Measurements from ENCODE around the gene GPR135.

Gene GPR135

DNA sequence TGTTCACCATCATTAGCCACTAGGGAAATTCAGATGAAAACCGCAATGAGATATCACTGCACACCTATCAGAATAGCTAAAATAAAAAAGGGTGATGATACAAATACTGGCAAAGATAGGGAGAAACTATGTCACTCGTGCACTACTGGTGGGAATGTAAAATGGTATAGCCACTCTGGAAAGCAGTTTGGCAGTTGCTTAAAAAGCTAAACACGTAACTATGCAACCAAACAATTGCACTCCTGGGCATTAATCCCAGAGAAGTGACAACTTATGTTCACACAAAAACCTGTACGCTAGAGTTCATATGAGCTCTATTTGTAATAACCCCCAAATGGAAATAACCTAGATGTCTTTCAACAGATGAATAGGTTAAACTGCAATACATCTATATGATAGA lies 35.4 kb downstream of the GPR135 start:
- no peak for DNase-seq
- in situ Hi-C loops (cut with HindIII; ENCODE audit: low pct_ligation_motif_present, low pct_unique_long_range_greater_than_20kb, low sequenced_read_pairs) = loop anchor here (25.0 kb wide), 1 partner anchor 292 kb away; no protein-coding TSS in a partner anchor

DNA sequence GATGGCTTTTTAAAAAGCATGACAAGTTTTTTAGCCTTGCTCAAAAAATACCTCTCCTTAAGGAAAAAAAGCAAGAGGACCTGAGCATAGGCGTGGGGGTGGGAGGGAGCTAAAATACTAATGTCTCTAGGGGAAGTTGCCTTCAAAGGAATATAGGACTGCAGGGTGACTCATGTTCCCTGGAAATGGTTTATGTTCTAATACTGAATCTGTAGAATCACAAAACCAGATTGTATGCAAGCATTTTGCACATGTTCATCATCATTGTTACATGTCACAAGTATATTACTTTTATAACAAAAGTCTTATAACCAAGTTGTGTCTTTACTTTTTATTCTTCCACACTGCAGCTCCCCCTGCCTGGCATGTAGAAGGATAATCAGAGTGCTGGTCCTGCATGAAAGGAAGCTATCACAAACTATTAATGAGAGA lies 36.6 kb downstream of the GPR135 start:
- in situ Hi-C loops (cut with HindIII; ENCODE audit: low pct_ligation_motif_present, low pct_unique_long_range_greater_than_20kb, low sequenced_read_pairs) = loop anchor here (25.0 kb wide), 1 partner anchor 291 kb away; no protein-coding TSS in a partner anchor

DNA sequence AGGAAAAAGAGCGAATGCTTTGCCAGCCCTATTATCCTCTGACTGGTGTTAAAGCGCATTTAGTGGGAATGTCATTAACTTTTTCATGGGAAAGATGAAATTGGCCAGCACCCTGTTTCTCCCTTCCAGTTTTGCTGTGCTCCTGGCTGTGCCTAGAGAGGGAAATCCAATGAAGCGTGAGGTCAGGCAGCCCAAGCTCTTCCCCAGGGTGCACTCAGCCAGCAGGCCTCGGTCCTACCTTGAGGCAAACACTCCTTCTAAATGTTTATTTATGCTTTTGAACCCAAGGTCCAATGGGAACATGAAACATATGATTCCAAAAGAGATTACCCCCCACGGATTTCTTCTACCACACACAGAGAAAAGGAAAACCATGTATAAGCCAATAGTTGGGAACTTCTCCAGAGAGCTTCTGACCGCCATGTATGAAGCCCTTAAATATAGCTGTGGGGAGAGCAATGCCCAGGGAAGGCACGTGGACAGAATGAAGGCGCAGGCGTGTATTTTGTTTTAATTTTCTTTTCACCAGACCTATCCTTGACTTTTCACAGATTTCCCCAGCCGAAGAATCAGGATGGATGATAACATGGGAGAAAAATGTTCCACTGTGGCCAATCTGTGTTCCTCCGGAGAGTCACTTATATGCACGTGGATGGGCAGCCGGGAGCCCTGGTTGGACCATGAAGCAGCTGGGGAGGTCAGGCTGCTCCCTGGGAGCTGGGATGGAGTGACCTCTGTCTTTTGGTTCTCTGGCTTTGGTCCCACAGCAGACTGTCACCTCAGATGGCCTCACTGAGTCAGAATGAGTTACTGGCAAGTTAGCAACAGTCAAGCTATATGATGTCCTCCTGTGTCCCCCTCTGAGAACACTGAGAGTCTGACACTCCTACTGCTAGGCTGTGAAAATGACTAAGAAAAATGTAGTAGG lies 37.3 kb downstream of the GPR135 start:
- in situ Hi-C loops (cut with HindIII; ENCODE audit: low pct_ligation_motif_present, low pct_unique_long_range_greater_than_20kb, low sequenced_read_pairs) = loop anchor here (25.0 kb wide), 1 partner anchor 291 kb away; no protein-coding TSS in a partner anchor
- DNase-seq = no peak

More for the DNA sequence above, 36.6 kb downstream of the GPR135 start:
- DNase-seq = no peak

DNA sequence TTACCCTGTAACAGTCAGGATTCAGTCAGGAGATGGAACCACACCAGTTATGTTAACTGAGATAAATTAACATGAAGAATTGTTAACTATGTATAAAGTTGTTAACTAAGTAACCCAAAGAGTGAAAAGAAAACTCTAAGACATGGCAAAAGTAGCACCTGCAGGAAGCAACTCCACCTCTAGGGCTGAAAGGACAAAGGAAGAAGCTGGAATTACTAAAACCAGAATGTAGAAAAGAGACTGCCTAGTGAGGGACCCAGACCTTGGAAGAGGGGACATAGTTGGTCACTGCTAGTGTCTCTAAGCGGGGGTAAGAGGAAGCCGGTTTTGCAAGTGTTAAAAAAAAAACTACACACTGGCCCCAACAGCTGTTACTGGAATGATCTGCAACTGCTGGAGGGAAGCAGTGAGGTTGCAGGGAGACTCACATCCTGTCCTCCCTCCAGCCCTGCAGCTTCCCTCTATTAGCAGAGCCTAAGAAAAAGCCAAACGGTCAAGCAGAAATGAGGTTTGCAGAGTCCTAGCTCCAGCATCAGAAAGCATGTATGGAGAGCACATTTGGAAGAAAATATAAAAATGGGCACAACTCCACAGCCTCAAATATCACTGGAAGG lies 39.8 kb downstream of the GPR135 start:
- in situ Hi-C loops (cut with HindIII; ENCODE audit: low pct_ligation_motif_present, low pct_unique_long_range_greater_than_20kb, low sequenced_read_pairs) = loop anchor here (25.0 kb wide), 1 partner anchor 288 kb away; no protein-coding TSS in a partner anchor

DNA sequence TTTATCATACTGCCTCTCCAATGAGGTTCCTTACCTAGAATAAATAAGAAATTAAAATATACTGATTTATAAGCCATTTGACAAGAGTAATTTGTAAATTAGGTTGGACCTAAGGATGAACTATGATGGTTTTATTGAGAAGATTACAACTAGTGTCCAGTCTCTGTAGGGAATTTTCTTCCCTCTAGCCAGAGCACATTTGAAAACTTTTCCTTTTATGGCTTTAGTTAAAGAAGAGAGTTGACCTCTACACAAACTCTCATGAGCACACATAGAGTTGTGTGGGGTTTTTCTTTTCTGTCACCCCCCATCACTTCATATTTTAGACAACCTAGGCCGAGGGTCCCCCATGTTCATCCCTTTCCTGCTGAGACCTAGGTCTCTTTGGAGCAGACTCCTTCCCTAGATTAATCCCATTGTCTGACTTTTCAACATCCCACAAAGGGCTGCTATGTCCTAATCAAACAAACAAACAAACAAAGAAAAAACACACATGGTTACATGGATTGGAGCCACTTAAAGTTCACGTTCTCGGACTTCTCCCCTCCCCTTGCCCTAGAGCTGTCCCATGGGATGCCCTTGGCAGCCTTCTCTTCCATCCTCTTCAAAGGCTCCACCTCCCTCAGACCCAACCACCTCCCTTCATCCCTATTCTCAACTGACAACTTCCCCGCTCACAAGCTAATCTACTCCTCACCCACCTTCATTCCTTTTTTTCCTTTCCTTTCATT lies 40.7 kb downstream of the GPR135 start:
- in situ Hi-C loops (cut with HindIII; ENCODE audit: low pct_ligation_motif_present, low pct_unique_long_range_greater_than_20kb, low sequenced_read_pairs) = loop anchor here (25.0 kb wide), 1 partner anchor 287 kb away; no protein-coding TSS in a partner anchor
- no peak for DNase-seq

More for the DNA sequence above, 39.8 kb downstream of the GPR135 start:
- no peak for DNase-seq

DNA sequence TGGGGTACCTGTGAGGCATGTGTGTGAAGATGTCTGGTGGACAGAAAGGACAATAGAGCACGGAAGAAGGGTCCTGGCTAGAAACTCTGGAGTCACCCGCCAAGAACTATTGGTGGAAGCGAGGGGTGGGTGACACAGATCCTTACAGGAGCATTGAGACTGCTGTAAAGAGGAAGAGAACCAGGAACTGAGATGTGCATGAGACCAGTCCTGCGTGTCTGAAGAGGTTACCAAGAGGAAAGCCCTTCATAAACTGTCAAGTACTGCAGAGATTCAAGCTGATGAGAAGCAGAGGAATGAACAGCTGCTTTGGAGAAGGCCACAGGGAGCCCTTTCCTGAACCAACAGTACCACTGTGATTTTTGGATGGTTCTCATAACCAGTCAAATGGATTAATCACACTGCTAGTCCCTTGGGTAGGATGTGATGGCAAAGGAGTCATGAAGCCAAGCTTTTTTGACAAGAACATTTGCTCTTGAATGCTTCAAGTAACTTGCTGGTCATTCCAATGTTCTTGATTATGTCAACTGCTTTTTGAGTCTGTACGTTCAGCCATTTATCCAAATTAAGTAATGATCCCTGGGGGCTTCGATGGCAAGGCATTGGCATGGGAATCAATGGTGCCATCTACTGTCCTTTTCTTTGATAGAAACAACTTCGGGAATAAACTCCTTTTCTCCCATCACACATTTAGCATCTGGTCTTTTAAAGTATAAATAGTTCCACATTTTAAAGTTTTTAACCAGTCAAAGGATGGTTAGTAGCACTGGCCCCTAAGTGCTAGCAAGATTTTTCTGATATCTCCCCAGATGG lies 42.9 kb downstream of the GPR135 start:
- in situ Hi-C loops (cut with HindIII; ENCODE audit: low pct_ligation_motif_present, low pct_unique_long_range_greater_than_20kb, low sequenced_read_pairs) = no loop called here
- DNase-seq = no peak

DNA sequence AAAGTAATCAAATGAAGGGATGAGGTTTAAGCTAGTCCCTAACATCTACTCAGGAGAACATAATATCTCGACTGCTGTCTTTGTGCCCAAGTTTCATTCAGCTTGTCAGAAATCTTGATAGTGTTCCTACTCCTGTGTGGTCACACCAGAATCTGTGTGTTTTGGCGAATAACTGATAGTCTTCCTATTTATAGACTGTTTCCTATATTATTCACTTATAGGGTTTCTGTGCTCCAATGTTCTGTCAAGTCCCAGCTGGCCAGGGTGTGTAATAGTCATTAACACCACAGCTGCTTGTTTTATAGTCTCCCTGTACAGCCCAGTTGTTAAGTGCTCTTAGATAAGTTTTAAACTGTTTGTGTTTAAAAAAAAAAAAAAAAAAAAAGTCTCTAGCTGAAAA lies 45.9 kb downstream of the GPR135 start:
- in situ Hi-C loops (cut with HindIII; ENCODE audit: low pct_ligation_motif_present, low pct_unique_long_range_greater_than_20kb, low sequenced_read_pairs) = no loop called here
- DNase-seq = no peak

DNA sequence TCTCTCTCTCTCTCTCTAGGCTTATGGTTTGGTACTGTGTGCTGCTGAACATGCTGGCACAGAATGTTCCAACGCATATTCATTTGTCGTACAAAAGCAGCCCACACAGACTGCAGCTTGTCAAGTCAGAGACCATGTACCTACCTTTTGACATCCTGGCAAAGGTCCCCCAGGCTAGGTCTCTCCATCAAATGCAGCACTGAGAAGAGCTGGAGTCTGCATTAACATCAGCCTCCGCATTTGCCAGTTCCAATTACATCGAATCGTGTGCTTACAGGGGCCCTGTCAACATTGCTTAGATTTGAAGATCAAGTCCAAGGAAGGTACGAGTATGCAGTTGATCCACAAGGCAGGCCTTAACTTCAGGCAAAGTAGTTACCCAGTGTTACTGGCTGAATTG lies 47.9 kb downstream of the GPR135 start:
- DNase-seq = no peak
- in situ Hi-C loops (cut with HindIII; ENCODE audit: low pct_ligation_motif_present, low pct_unique_long_range_greater_than_20kb, low sequenced_read_pairs) = no loop called here

DNA sequence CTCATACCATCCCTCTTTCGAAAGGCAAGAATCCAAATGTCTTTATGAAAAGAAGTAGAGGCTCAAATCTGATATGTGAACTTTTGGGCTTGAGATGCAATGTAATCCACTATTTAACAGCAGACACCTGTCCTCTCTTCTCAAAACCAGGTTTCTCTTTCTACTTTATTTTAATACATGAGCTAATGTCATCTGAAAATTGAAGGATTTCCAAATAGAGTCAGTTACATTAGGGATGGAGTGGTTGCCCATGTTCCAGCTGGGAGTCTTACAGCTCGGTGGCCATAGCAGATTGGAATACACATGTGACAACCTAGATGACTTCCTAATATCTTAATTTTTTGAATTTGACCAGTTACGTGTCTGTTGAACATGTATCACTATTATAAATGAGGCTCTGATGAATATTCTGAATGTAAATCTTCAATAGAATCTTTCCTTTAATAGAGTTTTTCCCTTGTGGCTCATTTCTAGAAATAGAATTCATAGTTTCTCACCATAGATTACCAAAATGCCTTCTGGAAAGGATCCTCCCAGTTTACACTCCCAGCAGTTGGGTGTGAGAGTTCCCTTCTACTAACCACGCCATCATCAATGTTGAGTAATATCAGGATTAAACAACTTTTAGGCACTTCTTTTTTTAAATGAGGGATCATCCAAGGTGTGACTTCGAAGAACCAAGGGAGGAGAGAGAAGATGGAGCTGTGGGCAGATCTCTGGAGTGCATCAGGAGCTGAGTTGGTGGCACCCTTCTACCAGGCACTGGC lies 49.2 kb downstream of the GPR135 start:
- no peak for DNase-seq
- in situ Hi-C loops (cut with HindIII; ENCODE audit: low pct_ligation_motif_present, low pct_unique_long_range_greater_than_20kb, low sequenced_read_pairs) = no loop called here

Measured in ACHN (cell line).